H1 (cell line): ENCODE results near the gene CAPN13. TPM values are rescaled to one million over a fixed set of nuclear protein-coding genes. Genes with fewer than 3 reads are reported as not detected.

Experiments
- EP300 ChIP-seq, 2 experiments: IDR thresholded peaks; 1 replicate in 1 of 2; 2 replicates in 1 of 2; pipeline ENCODE4 v1.6.1; 2011 to 2012; ENCODE audit warnings: low read depth in 2 of 2, low read length in 2 of 2, mild to moderate bottlenecking in 2 of 2, borderline replicate concordance in 1 of 2, inconsistent platforms in 1 of 2, moderate library complexity in 1 of 2
- GTF2F1 ChIP-seq: IDR thresholded peaks from 2 replicates; pipeline ENCODE4 v1.6.1; 2012; ENCODE audit warnings: low read depth, low read length, improper control_type of control experiment, borderline replicate concordance
- KDM4A ChIP-seq: IDR thresholded peaks from one replicate; pipeline ENCODE4 v1.7.1; 2012; ENCODE audit warnings: low read depth, mild to moderate bottlenecking, moderate library complexity, low read length, inconsistent platforms; ENCODE audit not compliant: severe bottlenecking
- POLR2A ChIP-seq, 2 experiments: IDR thresholded peaks; 1 replicate in 1 of 2; 2 replicates in 1 of 2; pipeline ENCODE4 v1.6.1; 2011; ENCODE audit warnings: low read depth in 2 of 2, low read length in 2 of 2, mild to moderate bottlenecking in 2 of 2; ENCODE audit errors: control extremely low read depth in 1 of 2
- SIRT6 ChIP-seq: IDR thresholded peaks from one replicate; pipeline ENCODE4 v1.7.1; 2012; ENCODE audit warnings: low read length, inconsistent platforms
- SUZ12 ChIP-seq: fragments of 200-600 bp; sonication (generic); IDR thresholded peaks from 2 replicates; pipeline ENCODE4 v1.6.1; 2012; ENCODE audit warnings: mild to moderate bottlenecking, inconsistent platforms, low read length, moderate library complexity, mixed read lengths
- TAF7 ChIP-seq: optimal IDR thresholded peaks from 2 replicates; pipeline ENCODE3; 2011; ENCODE audit warnings: low read depth, mild to moderate bottlenecking, inconsistent platforms, low read length, moderate library complexity, borderline replicate concordance
- TCF12 ChIP-seq: IDR thresholded peaks from 2 replicates; pipeline ENCODE4 v1.6.1; 2011; ENCODE audit warnings: low read depth, mild to moderate bottlenecking, low read length
- polyA plus RNA-seq, 7 experiments: library from polyadenylated mRNA; depleted of rRNA in 3 of 7; stranded (reverse) in 5 of 7; unstranded in 2 of 7; fragments of >200 nt in 5 of 7; fragments of 200-250 nt in 2 of 7; gene quantifications; 1 replicate in 5 of 7; 2 replicates in 1 of 7; 4 replicates in 1 of 7; pipeline versions ENCODE4 v1.2.1 to v1.2.3, GENCODE V29; 2011 to 2013; ENCODE audit warnings: missing spikeins in 2 of 7, mixed read lengths in 2 of 7
- total RNA-seq: library from RNA; stranded (reverse); fragmentation: NEBNext Ultra II Directional; extraction: Animal tissue kit (Norgen Biotek cat#: 25700); gene quantifications from 2 replicates; pipeline ENCODE4 v1.2.1, GENCODE V29; 2021
- TF ChIP-seq, protein P1 (sequence below): fragments of 300-600 bp; sonication (generic); IDR thresholded peaks from 2 replicates; pipeline ENCODE4 v1.7.1; 2012; ENCODE audit warnings: low read length, moderate library complexity, mild to moderate bottlenecking, inconsistent platforms; ENCODE audit not compliant: insufficient replicate concordance
- TF ChIP-seq, protein P2 (sequence below): IDR thresholded peaks from 2 replicates; pipeline ENCODE4 v1.6.1; 2011; ENCODE audit warnings: low read depth, mild to moderate bottlenecking, low read length; ENCODE audit not compliant: insufficient read depth
- TF ChIP-seq, protein P3 (sequence below): IDR thresholded peaks from 2 replicates; pipeline ENCODE4 v1.6.1; 2012; ENCODE audit warnings: inconsistent platforms

The CAPN13 gene
- total and polyA plus RNA-seq, 2 of the 8 experiments (the other 6 are each of a cell fraction or from before 2014, with no cell fraction given) = 2.4 TPM

DNA sequence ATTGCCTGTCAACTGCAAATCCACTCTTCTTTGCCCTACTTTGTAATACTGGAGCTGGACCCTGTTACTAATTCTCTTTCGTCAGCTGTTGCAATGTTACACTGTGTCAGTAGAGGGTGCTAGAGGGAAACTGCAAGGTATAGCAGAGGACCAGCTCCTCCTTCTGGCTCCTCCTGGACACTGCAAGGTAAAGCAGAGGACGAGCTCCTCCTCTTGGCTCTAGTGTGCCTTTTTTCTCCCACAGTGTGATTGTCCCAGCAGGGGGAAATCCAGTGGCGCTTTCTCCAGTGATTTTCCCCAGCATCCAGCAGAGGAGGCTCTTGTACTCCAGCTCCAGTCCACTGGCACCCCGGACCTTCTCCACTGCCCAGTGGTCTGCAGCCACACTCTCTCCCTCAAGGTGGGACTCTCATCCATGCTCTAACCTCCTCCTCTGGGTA is 95.6 kb downstream of the CAPN13 start (continued):
- TF ChIP-seq, protein P1, sequence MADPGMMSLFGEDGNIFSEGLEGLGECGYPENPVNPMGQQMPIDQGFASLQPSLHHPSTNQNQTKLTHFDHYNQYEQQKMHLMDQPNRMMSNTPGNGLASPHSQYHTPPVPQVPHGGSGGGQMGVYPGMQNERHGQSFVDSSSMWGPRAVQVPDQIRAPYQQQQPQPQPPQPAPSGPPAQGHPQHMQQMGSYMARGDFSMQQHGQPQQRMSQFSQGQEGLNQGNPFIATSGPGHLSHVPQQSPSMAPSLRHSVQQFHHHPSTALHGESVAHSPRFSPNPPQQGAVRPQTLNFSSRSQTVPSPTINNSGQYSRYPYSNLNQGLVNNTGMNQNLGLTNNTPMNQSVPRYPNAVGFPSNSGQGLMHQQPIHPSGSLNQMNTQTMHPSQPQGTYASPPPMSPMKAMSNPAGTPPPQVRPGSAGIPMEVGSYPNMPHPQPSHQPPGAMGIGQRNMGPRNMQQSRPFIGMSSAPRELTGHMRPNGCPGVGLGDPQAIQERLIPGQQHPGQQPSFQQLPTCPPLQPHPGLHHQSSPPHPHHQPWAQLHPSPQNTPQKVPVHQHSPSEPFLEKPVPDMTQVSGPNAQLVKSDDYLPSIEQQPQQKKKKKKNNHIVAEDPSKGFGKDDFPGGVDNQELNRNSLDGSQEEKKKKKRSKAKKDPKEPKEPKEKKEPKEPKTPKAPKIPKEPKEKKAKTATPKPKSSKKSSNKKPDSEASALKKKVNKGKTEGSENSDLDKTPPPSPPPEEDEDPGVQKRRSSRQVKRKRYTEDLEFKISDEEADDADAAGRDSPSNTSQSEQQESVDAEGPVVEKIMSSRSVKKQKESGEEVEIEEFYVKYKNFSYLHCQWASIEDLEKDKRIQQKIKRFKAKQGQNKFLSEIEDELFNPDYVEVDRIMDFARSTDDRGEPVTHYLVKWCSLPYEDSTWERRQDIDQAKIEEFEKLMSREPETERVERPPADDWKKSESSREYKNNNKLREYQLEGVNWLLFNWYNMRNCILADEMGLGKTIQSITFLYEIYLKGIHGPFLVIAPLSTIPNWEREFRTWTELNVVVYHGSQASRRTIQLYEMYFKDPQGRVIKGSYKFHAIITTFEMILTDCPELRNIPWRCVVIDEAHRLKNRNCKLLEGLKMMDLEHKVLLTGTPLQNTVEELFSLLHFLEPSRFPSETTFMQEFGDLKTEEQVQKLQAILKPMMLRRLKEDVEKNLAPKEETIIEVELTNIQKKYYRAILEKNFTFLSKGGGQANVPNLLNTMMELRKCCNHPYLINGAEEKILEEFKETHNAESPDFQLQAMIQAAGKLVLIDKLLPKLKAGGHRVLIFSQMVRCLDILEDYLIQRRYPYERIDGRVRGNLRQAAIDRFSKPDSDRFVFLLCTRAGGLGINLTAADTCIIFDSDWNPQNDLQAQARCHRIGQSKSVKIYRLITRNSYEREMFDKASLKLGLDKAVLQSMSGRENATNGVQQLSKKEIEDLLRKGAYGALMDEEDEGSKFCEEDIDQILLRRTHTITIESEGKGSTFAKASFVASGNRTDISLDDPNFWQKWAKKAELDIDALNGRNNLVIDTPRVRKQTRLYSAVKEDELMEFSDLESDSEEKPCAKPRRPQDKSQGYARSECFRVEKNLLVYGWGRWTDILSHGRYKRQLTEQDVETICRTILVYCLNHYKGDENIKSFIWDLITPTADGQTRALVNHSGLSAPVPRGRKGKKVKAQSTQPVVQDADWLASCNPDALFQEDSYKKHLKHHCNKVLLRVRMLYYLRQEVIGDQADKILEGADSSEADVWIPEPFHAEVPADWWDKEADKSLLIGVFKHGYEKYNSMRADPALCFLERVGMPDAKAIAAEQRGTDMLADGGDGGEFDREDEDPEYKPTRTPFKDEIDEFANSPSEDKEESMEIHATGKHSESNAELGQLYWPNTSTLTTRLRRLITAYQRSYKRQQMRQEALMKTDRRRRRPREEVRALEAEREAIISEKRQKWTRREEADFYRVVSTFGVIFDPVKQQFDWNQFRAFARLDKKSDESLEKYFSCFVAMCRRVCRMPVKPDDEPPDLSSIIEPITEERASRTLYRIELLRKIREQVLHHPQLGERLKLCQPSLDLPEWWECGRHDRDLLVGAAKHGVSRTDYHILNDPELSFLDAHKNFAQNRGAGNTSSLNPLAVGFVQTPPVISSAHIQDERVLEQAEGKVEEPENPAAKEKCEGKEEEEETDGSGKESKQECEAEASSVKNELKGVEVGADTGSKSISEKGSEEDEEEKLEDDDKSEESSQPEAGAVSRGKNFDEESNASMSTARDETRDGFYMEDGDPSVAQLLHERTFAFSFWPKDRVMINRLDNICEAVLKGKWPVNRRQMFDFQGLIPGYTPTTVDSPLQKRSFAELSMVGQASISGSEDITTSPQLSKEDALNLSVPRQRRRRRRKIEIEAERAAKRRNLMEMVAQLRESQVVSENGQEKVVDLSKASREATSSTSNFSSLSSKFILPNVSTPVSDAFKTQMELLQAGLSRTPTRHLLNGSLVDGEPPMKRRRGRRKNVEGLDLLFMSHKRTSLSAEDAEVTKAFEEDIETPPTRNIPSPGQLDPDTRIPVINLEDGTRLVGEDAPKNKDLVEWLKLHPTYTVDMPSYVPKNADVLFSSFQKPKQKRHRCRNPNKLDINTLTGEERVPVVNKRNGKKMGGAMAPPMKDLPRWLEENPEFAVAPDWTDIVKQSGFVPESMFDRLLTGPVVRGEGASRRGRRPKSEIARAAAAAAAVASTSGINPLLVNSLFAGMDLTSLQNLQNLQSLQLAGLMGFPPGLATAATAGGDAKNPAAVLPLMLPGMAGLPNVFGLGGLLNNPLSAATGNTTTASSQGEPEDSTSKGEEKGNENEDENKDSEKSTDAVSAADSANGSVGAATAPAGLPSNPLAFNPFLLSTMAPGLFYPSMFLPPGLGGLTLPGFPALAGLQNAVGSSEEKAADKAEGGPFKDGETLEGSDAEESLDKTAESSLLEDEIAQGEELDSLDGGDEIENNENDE = no peak
- TF ChIP-seq TCF12 (peak; percentile 90), TAF7 (peak; percentile 98), GTF2F1 (no peak), SIRT6 (no peak), EP300 (IDR thresholded peaks at IDR 0.05; ENCODE audit: borderline replicate concordance in 1 of 2, low read depth in 2 of 2, low read length in 2 of 2) (no peak), KDM4A (no peak), SUZ12 (no peak), POLR2A (IDR thresholded peaks at IDR 0.05; ENCODE audit: control extremely low read depth in 1 of 2, low read depth in 2 of 2, low read length in 2 of 2) (no peak)
- TF ChIP-seq, protein P2, sequence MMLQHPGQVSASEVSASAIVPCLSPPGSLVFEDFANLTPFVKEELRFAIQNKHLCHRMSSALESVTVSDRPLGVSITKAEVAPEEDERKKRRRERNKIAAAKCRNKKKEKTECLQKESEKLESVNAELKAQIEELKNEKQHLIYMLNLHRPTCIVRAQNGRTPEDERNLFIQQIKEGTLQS = peak; percentile 94
- TF ChIP-seq, protein P3, sequence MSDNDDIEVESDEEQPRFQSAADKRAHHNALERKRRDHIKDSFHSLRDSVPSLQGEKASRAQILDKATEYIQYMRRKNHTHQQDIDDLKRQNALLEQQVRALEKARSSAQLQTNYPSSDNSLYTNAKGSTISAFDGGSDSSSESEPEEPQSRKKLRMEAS = no peak; the same call in 1 of the 2 replicates
